CD4-positive, alpha-beta T cell (primary cell): Measurements from ENCODE around the gene KRTAP4-7. TPM values are rescaled to one million over a fixed set of nuclear protein-coding genes. Genes with fewer than 3 reads are reported as not detected.
"Not testable (repeated sequence)": the region's sequence is repeated elsewhere in the genome, so short reads cannot be mapped to it uniquely, and the experiment has no call there.

Experiments
- ATAC-seq: fragments of 200-7000 bp; cut with Tn5 transposase; one replicate; pipeline ENCODE4 v1.10.0; 2022; ENCODE audit warnings: mild to moderate bottlenecking; ENCODE audit not compliant: poor library complexity
- CTCF ChIA-PET: fragments of 350-600 bp; sonication (Branson Sonifier 250); formaldehyde crosslinking; loops from one replicate; lab custom pipeline; 2021; ENCODE audit warnings: antibody characterized with exemption, inconsistent platforms; lab: Charles Lee
- POLR2A ChIA-PET: fragments of 350-600 bp; sonication (Branson Sonifier 250); formaldehyde crosslinking; loops from one replicate; lab custom pipeline; 2021; ENCODE audit warnings: antibody characterized with exemption, inconsistent platforms; lab: Charles Lee
- DNase-seq, 14 experiments: peaks; one replicate each; pipeline ENCODE4 v3.0.0-alpha.2; 2013 to 2020; ENCODE audit warnings: mixed read lengths in 2 of 14
- H3K27ac ChIP-seq, 2 donors: one replicate each; pipeline versions ENCODE4 v1.5.1 to v1.7.0; 2013; ENCODE audit warnings: low read length in 2 of 2, low read depth in 1 of 2, mild to moderate bottlenecking in 1 of 2
- H3K27me3 ChIP-seq, 2 experiments: 1 replicate in 1 of 2; 2 replicates in 1 of 2; pipeline versions ENCODE4 v1.6.1 to v1.7.0; 2013; ENCODE audit warnings: low read length in 2 of 2, control low read depth in 1 of 2, mild to moderate bottlenecking in 1 of 2, moderate library complexity in 1 of 2; ENCODE audit not compliant: insufficient read depth in 2 of 2, control insufficient read depth in 1 of 2
- H3K36me3 ChIP-seq: one replicate; pipeline ENCODE4 v1.6.1; 2013; ENCODE audit warnings: low read length, control low read depth; ENCODE audit not compliant: insufficient read depth
- H3K4me1 ChIP-seq: one replicate; pipeline ENCODE4 v1.6.1; 2013; ENCODE audit warnings: low read length, control low read depth; ENCODE audit not compliant: insufficient read depth
- H3K4me3 ChIP-seq: one replicate; pipeline ENCODE4 v1.5.1; 2013; ENCODE audit warnings: mild to moderate bottlenecking, low read length, moderate library complexity
- H3K9me3 ChIP-seq, 2 experiments: 1 replicate in 1 of 2; 2 replicates in 1 of 2; pipeline versions ENCODE4 v1.6.1 to v1.7.0; 2013; ENCODE audit warnings: low read length in 2 of 2, mild to moderate bottlenecking in 2 of 2, control low read depth in 1 of 2, moderate library complexity in 1 of 2; ENCODE audit not compliant: control insufficient read depth in 1 of 2, insufficient read depth in 1 of 2
- H3K27ac Mint-ChIP-seq: one replicate; pipeline ENCODE4 v1.8.0; 2020; ENCODE audit warnings: mixed read lengths
- H3K27me3 Mint-ChIP-seq: one replicate; pipeline ENCODE4 v1.8.0; 2021; ENCODE audit warnings: mixed read lengths
- H3K36me3 Mint-ChIP-seq: one replicate; pipeline ENCODE4 v1.8.0; 2021; ENCODE audit warnings: low read depth, mixed read lengths
- H3K4me1 Mint-ChIP-seq: one replicate; pipeline ENCODE4 v1.8.0; 2021; ENCODE audit warnings: low read depth, mixed read lengths
- H3K4me3 Mint-ChIP-seq: one replicate; pipeline ENCODE4 v1.8.0; 2020; ENCODE audit warnings: mild to moderate bottlenecking, mixed read lengths
- H3K9me3 Mint-ChIP-seq: one replicate; pipeline ENCODE4 v1.8.0; 2020; ENCODE audit warnings: mixed read lengths
- CTCF ChIP-seq: fragments of 200-600 bp; IDR thresholded peaks from one replicate; pipeline ENCODE4 v1.8.0; 2022; ENCODE audit warnings: antibody characterized with exemption, mild to moderate bottlenecking
- intact Hi-C, 2 experiments: fragments of 100-400 bp; cut with DNase I in 1 of 2; cut with micrococcal nuclease in 1 of 2; formaldehyde crosslinking; loops; one replicate each; pipeline versions ENCODE4 v1.15.1 to v1.9.0; 2023 to 2025; cut with DNase I, micrococcal nuclease
- total RNA-seq, 174 experiments: library from RNA in 2 of 174; stranded (reverse) in 2 of 174; gene quantifications; one replicate each; pipeline ENCODE4 v1.2.3 and lab custom pipeline; 2021 to 2026

KRTAP4-7 gene
- total RNA-seq, 2 experiments from 2014 or later = not detected

- no peaks in the 10 kb centered on the region for H3K4me1 Mint-ChIP-seq
Measured at GRCh38 chr17:41057547-41057946, 26.4 kb upstream of the KRTAP4-7 start.

GRCh38 chr17:41058741-41059140 is 25.2 kb upstream of the KRTAP4-7 start:
- ChIA-PET POLR2A (no interaction called here), CTCF (no interaction called here)
- H3K4me3 Mint-ChIP-seq = no peak overlapping the region
- H3K36me3 Mint-ChIP-seq = no peaks in the 10 kb centered on the region
- Histone ChIP-seq H3K27ac (no peak overlapping the region), H3K9me3 (no peaks in the 10 kb centered on the region), H3K36me3 (no peaks in the 10 kb centered on the region), H3K4me1 (no peaks in the 10 kb centered on the region), H3K27me3 (peaks cover 0 to 10% of the 10 kb centered on the region in 2 experiments), H3K4me3 (no peak overlapping the region)
- peaks cover 7% of the 10 kb centered on the region for H3K9me3 Mint-ChIP-seq
- H3K27me3 Mint-ChIP-seq = peaks cover 72% of the 10 kb centered on the region
- DNase-seq = no peak
- intact Hi-C loops = no loop called here
- no peaks in the 10 kb centered on the region for H3K4me1 Mint-ChIP-seq
- no peak overlapping the region for H3K27ac Mint-ChIP-seq
- no peak for TF ChIP-seq CTCF
- ATAC-seq = no peak

More at GRCh38 chr17:41057547-41057946, 26.4 kb upstream of the KRTAP4-7 start:
- Histone ChIP-seq H3K27me3 (peaks cover 0 to 10% of the 10 kb centered on the region in 2 experiments), H3K27ac (no peak overlapping the region), H3K9me3 (no peaks in the 10 kb centered on the region), H3K4me1 (no peaks in the 10 kb centered on the region), H3K36me3 (no peaks in the 10 kb centered on the region), H3K4me3 (no peak overlapping the region)
- Mint-ChIP-seq H3K9me3 (peaks cover 7% of the 10 kb centered on the region), H3K27ac (no peak overlapping the region), H3K4me3 (no peak overlapping the region), H3K36me3 (no peaks in the 10 kb centered on the region), H3K27me3 (peaks cover 62% of the 10 kb centered on the region)
- POLR2A ChIA-PET = no interaction called here
- intact Hi-C loops = no loop called here
- no peak for DNase-seq
- no peak for TF ChIP-seq CTCF
- no peak for ATAC-seq
- CTCF ChIA-PET = no interaction called here

- CTCF ChIA-PET, POLR2A ChIA-PET, DNase-seq, H3K4me1 ChIP-seq, H3K9me3 ChIP-seq, intact Hi-C loops, H3K27ac Mint-ChIP-seq, H3K4me3 Mint-ChIP-seq, H3K27ac ChIP-seq, H3K4me1 Mint-ChIP-seq, ATAC-seq, H3K36me3 Mint-ChIP-seq, H3K9me3 Mint-ChIP-seq, H3K4me3 ChIP-seq, H3K36me3 ChIP-seq: not testable (repeated sequence)
- H3K27me3 ChIP-seq = peaks cover 0 to 10% of the 10 kb centered on the region in 2 experiments
- peaks cover 75% of the 10 kb centered on the region for H3K27me3 Mint-ChIP-seq
Measured at GRCh38 chr17:41059276-41060051, 24.5 kb upstream of the KRTAP4-7 start.
